CD4-positive, alpha-beta memory T cell (primary cell): ENCODE measurements around the gene MGP. TPM values are rescaled to one million over a fixed set of nuclear protein-coding genes. Genes with fewer than 3 reads are reported as not detected.

Experiments used
- CTCF ChIA-PET: fragments of 350-600 bp; sonication (Branson Sonifier 250); formaldehyde crosslinking; loops from one replicate; lab custom pipeline; 2021; ENCODE audit warnings: inconsistent platforms; ENCODE audit not compliant: partially characterized antibody; lab: Charles Lee
- POLR2A ChIA-PET: fragments of 350-600 bp; sonication (Branson Sonifier 250); formaldehyde crosslinking; loops from one replicate; lab custom pipeline; 2021; ENCODE audit not compliant: partially characterized antibody; lab: Charles Lee
- DNase-seq, 5 donors: peaks; one replicate each; pipeline versions ENCODE4 v3.0.0 to v3.0.0-alpha.2; 2020 to 2022; ENCODE audit warnings: mixed read lengths in 1 of 5
- H3K27ac ChIP-seq: one replicate; pipeline ENCODE4 v1.7.0; 2013; ENCODE audit warnings: low read depth, low read length
- H3K27me3 ChIP-seq: 2 replicates; pipeline ENCODE4 v1.7.0; 2013; ENCODE audit warnings: mild to moderate bottlenecking, low read length, moderate library complexity; ENCODE audit not compliant: insufficient read depth
- H3K36me3 ChIP-seq: 2 replicates; pipeline ENCODE4 v1.7.0; 2013; ENCODE audit warnings: mild to moderate bottlenecking, low read length, moderate library complexity; ENCODE audit not compliant: insufficient read depth
- H3K4me1 ChIP-seq: 2 replicates; pipeline ENCODE4 v1.7.0; 2013; ENCODE audit warnings: mild to moderate bottlenecking, low read length, moderate library complexity; ENCODE audit not compliant: insufficient read depth
- H3K4me3 ChIP-seq, 2 donors: one replicate each; pipeline ENCODE4 v1.7.0; 2013; ENCODE audit warnings: low read length in 2 of 2, mild to moderate bottlenecking in 1 of 2
- H3K9me3 ChIP-seq, 2 donors: one replicate each; pipeline ENCODE4 v1.7.0; 2013; ENCODE audit warnings: low read length in 2 of 2, control low read depth in 1 of 2; ENCODE audit not compliant: control insufficient read depth in 1 of 2
- H3K27ac Mint-ChIP-seq, 7 donors: one replicate each; pipeline ENCODE4 v1.8.0; 2020 to 2021; ENCODE audit warnings: mixed read lengths in 7 of 7, mild to moderate bottlenecking in 6 of 7, inconsistent platforms in 3 of 7, moderate library complexity in 3 of 7
- H3K27me3 Mint-ChIP-seq, 2 donors: one replicate each; pipeline ENCODE4 v1.8.0; 2020 to 2021; ENCODE audit warnings: mixed read lengths in 2 of 2
- H3K36me3 Mint-ChIP-seq, 2 donors: one replicate each; pipeline ENCODE4 v1.8.0; 2020 to 2021; ENCODE audit warnings: mixed read lengths in 2 of 2, inconsistent platforms in 1 of 2, mild to moderate bottlenecking in 1 of 2
- H3K4me1 Mint-ChIP-seq, 4 donors: one replicate each; pipeline ENCODE4 v1.8.0; 2020 to 2021; ENCODE audit warnings: mixed read lengths in 4 of 4, mild to moderate bottlenecking in 1 of 4
- H3K4me3 Mint-ChIP-seq, 8 donors: one replicate each; pipeline ENCODE4 v1.8.0; 2020 to 2021; ENCODE audit warnings: mixed read lengths in 8 of 8, mild to moderate bottlenecking in 7 of 8, moderate library complexity in 6 of 8, inconsistent platforms in 3 of 8
- H3K9me3 Mint-ChIP-seq, 8 donors: one replicate each; pipeline ENCODE4 v1.8.0; 2020 to 2021; ENCODE audit warnings: mixed read lengths in 8 of 8, mild to moderate bottlenecking in 5 of 8, inconsistent platforms in 3 of 8, moderate library complexity in 1 of 8
- intact Hi-C: fragments of 100-400 bp; cut with micrococcal nuclease; formaldehyde crosslinking; loops from one replicate; pipeline ENCODE4 v1.15.1; 2023
- polyA plus RNA-seq, 2 donors: library from polyadenylated mRNA; unstranded; fragments of 300-500 nt; fragmentation: Illumina TruSeq; gene quantifications; one replicate each; pipeline ENCODE4 v1.2.3, GENCODE V29; 2021
- total RNA-seq, 2 experiments: library from RNA; stranded (reverse); gene quantifications; one replicate each; pipeline ENCODE4 v1.2.3, GENCODE V29; 2021

The MGP gene
- total and polyA plus RNA-seq, 4 experiments from 2014 or later, result 0.49 TPM; not detected in 3

- Histone ChIP-seq H3K27ac (no peak overlapping the region), H3K4me1 (no peaks in the 10 kb centered on the region), H3K27me3 (no peaks in the 10 kb centered on the region), H3K9me3 (no peaks in the 10 kb centered on the region), H3K4me3 (no peak overlapping the region), H3K36me3 (no peaks in the 10 kb centered on the region)
- CTCF ChIA-PET, result interaction anchor here (0.9 to 1.7 kb wide), 4 partner anchors 15 to 142 kb away, joined by 3 to 5 read pairs (median 3); no protein-coding TSS in a partner anchor
- POLR2A ChIA-PET, result no interaction called here
- Mint-ChIP-seq H3K9me3 (peaks cover 0 to 22% (median 11%) of the 10 kb centered on the region in 8 donors), H3K4me1 (no peaks in the 10 kb centered on the region), H3K36me3 (peaks cover 0 to 5% of the 10 kb centered on the region in 2 donors), H3K27me3 (no peaks in the 10 kb centered on the region), H3K27ac (no peak overlapping the region), H3K4me3 (no peak overlapping the region)
- no peak for DNase-seq
- intact Hi-C loops, result no loop called here
Measured at GRCh38 chr12:14854586-14855183, 31.0 kb downstream of the MGP start.

- no peak overlapping the region for H3K4me3 ChIP-seq
- H3K9me3 Mint-ChIP-seq, result peaks cover 0 to 15% (median 5%) of the 10 kb centered on the region in 8 donors
- DNase-seq, result no peak
- H3K9me3 ChIP-seq, result no peaks in the 10 kb centered on the region
- intact Hi-C loops, result no loop called here
- no peak overlapping the region for H3K27ac Mint-ChIP-seq
- CTCF ChIA-PET, result interaction anchor here (1.1 to 1.7 kb wide), 3 partner anchors 130 to 143 kb away, joined by 3 to 5 read pairs (median 3); no protein-coding TSS in a partner anchor
- H3K4me3 Mint-ChIP-seq, result no peak overlapping the region
- no peak overlapping the region for H3K27ac ChIP-seq
- POLR2A ChIA-PET, result interaction anchor here (0.9 kb wide), 1 partner anchor 141 kb away, joined by 3 read pairs; no protein-coding TSS in a partner anchor
- no peaks in the 10 kb centered on the region for H3K27me3 Mint-ChIP-seq
- H3K36me3 Mint-ChIP-seq, result peaks cover 0 to 2% of the 10 kb centered on the region in 2 donors
- no peaks in the 10 kb centered on the region for H3K36me3 ChIP-seq
- no peaks in the 10 kb centered on the region for H3K4me1 ChIP-seq
- no peaks in the 10 kb centered on the region for H3K4me1 Mint-ChIP-seq
- H3K27me3 ChIP-seq, result no peaks in the 10 kb centered on the region
Measured at GRCh38 chr12:14853961-14854360, 31.7 kb downstream of the MGP start.

- peaks cover 0 to 2% of the 10 kb centered on the region in 2 donors for H3K36me3 Mint-ChIP-seq
- Histone ChIP-seq H3K4me3 (no peak overlapping the region), H3K4me1 (no peaks in the 10 kb centered on the region), H3K27me3 (no peaks in the 10 kb centered on the region), H3K27ac (no peak overlapping the region), H3K36me3 (no peaks in the 10 kb centered on the region), H3K9me3 (no peaks in the 10 kb centered on the region)
- DNase-seq, result no peak
- ChIA-PET POLR2A (no interaction called here), CTCF (interaction anchor here (1.2 to 1.7 kb wide), 2 partner anchors 83 to 143 kb away, joined by 4 to 5 read pairs; no protein-coding TSS in a partner anchor)
- no peak overlapping the region for H3K27ac Mint-ChIP-seq
- H3K4me1 Mint-ChIP-seq, result no peaks in the 10 kb centered on the region
- no peaks in the 10 kb centered on the region for H3K27me3 Mint-ChIP-seq
- no peak overlapping the region for H3K4me3 Mint-ChIP-seq
- H3K9me3 Mint-ChIP-seq, result peaks cover 0 to 10% (median 5%) of the 10 kb centered on the region in 8 donors
- intact Hi-C loops, result no loop called here
Measured at GRCh38 chr12:14852880-14853279, 32.8 kb downstream of the MGP start.

GRCh38 chr12:14850929-14851663, 34.6 kb downstream of the MGP start:
- ChIA-PET CTCF (interaction anchor here (0.7 to 1.4 kb wide), 3 partner anchors 45 to 144 kb away, joined by 3 to 6 read pairs (median 3); no protein-coding TSS in a partner anchor), POLR2A (no interaction called here)
- intact Hi-C loops, result no loop called here
- H3K4me3 Mint-ChIP-seq, result no peak overlapping the region
- H3K4me3 ChIP-seq, result no peak overlapping the region
- no peaks in the 10 kb centered on the region for H3K4me1 Mint-ChIP-seq
- no peaks in the 10 kb centered on the region for H3K27me3 Mint-ChIP-seq
- peak overlapping the region in 1 of 7 donors; percentile 32 for H3K27ac Mint-ChIP-seq
- peaks cover 0 to under 1% (median 0%) of the 10 kb centered on the region in 8 donors for H3K9me3 Mint-ChIP-seq
- H3K9me3 ChIP-seq, result no peaks in the 10 kb centered on the region
- no peaks in the 10 kb centered on the region for H3K4me1 ChIP-seq
- no peaks in the 10 kb centered on the region for H3K36me3 Mint-ChIP-seq
- DNase-seq, result no peak
- H3K27ac ChIP-seq, result no peak overlapping the region
- no peaks in the 10 kb centered on the region for H3K27me3 ChIP-seq
- H3K36me3 ChIP-seq, result no peaks in the 10 kb centered on the region

- no peaks in the 10 kb centered on the region for H3K27me3 Mint-ChIP-seq
- Histone ChIP-seq H3K9me3 (no peaks in the 10 kb centered on the region), H3K27ac (no peak overlapping the region), H3K4me3 (no peak overlapping the region), H3K27me3 (no peaks in the 10 kb centered on the region), H3K36me3 (no peaks in the 10 kb centered on the region), H3K4me1 (peaks cover 3% of the 10 kb centered on the region)
- ChIA-PET CTCF (interaction anchor here (1.2 to 7.6 kb wide), 5 partner anchors 27 to 371 kb away, joined by 4 to 191 read pairs (median 33); partner anchors contain the start of genes ERP27 and RERG), POLR2A (no interaction called here)
- intact Hi-C loops, result loop anchor here (5.0 to 10.0 kb wide), 2 partner anchors 73 to 215 kb away; no protein-coding TSS in a partner anchor
- H3K4me1 Mint-ChIP-seq, result peaks cover 0 to 5% (median 1%) of the 10 kb centered on the region in 4 donors
- H3K36me3 Mint-ChIP-seq, result no peaks in the 10 kb centered on the region
- H3K4me3 Mint-ChIP-seq, result no peak overlapping the region
- no peak overlapping the region for H3K27ac Mint-ChIP-seq
- DNase-seq, result no peak
- no peaks in the 10 kb centered on the region for H3K9me3 Mint-ChIP-seq
Measured at GRCh38 chr12:14849661-14850060, 36.0 kb downstream of the MGP start.

- Histone ChIP-seq H3K4me1 (peaks cover 3% of the 10 kb centered on the region), H3K9me3 (no peaks in the 10 kb centered on the region), H3K36me3 (no peaks in the 10 kb centered on the region), H3K27me3 (no peaks in the 10 kb centered on the region), H3K4me3 (no peak overlapping the region), H3K27ac (no peak overlapping the region)
- Mint-ChIP-seq H3K36me3 (no peaks in the 10 kb centered on the region), H3K27ac (no peak overlapping the region), H3K27me3 (no peaks in the 10 kb centered on the region), H3K4me3 (no peak overlapping the region), H3K9me3 (no peaks in the 10 kb centered on the region), H3K4me1 (peaks cover 0 to 5% (median 1%) of the 10 kb centered on the region in 4 donors)
- intact Hi-C loops, result loop anchor here (5.0 to 10.0 kb wide), 2 partner anchors 75 to 212 kb away; no protein-coding TSS in a partner anchor
- no peak for DNase-seq
- ChIA-PET POLR2A (interaction anchor here (1.4 to 2.6 kb wide), 2 partner anchors 76 to 102 kb away, joined by 3 to 6 read pairs; a partner anchor contains a TSS), CTCF (interaction anchor here (0.9 to 7.6 kb wide), 18 partner anchors 14 to 374 kb away, joined by 3 to 191 read pairs (median 4); partner anchors contain the start of genes ERP27, PDE6H and RERG)
Measured at GRCh38 chr12:14846876-14847580, 38.6 kb downstream of the MGP start.
